ENCODE results near the gene GZF1. TPM values are rescaled to one million over a fixed set of nuclear protein-coding genes. Genes with fewer than 3 reads are reported as not detected.

The GZF1 gene
- total RNA-seq, 2 donors from 2014 or later = 12.2 to 15.5 TPM

Other genes starting within 250 kb of the GZF1 start
- 10 to 100 TPM; 16.8 to 19.5 TPM for gene NXT1, start 11.4 kb upstream of the GZF1 start, total RNA-seq
- gene NAPB, start 59.3 kb downstream of the GZF1 start, total RNA-seq = 10 to 100 TPM; 15.7 to 16.5 TPM
- gene CSTL1, start 77.5 kb downstream of the GZF1 start, total RNA-seq = not detected
- under 1 TPM in 1 of 2 donors, not detected in 1; 0.69 TPM for gene CST11, start 90.7 kb downstream of the GZF1 start, total RNA-seq
- gene CST8, start 128.9 kb downstream of the GZF1 start, total RNA-seq = not detected
- not detected for gene CST9L, start 206.3 kb downstream of the GZF1 start, total RNA-seq
- gene CST9, start 243.7 kb downstream of the GZF1 start, total RNA-seq = not detected

All from endodermal cell (in vitro differentiated cells).